Osteoblast (primary cell): ENCODE results near the gene NPAS4. TPM values are rescaled to one million over a fixed set of nuclear protein-coding genes. Genes with fewer than 3 reads are reported as not detected.

Experiments used
- DNase-seq: peaks from one replicate; pipeline ENCODE4 v3.0.0; 2011; ENCODE audit warnings: low spot score, mixed read lengths; ENCODE audit not compliant: insufficient read length; ENCODE audit errors: missing footprints
- H2AFZ ChIP-seq: 2 replicates; pipeline ENCODE4 v1.6.0; 2011; ENCODE audit warnings: mild to moderate bottlenecking, low read length
- H3K27ac ChIP-seq: 2 replicates; pipeline ENCODE4 v1.5.1; 2011; ENCODE audit warnings: mild to moderate bottlenecking, low read depth, low read length, moderate library complexity
- H3K27me3 ChIP-seq: 2 replicates; pipeline ENCODE4 v1.6.0; 2012; ENCODE audit warnings: mild to moderate bottlenecking, control low read depth, inconsistent platforms, low read length, moderate library complexity; ENCODE audit not compliant: insufficient read depth
- H3K36me3 ChIP-seq: 2 replicates; pipeline ENCODE4 v1.5.1; 2011; ENCODE audit warnings: mild to moderate bottlenecking, low read length, control low read depth, moderate library complexity; ENCODE audit not compliant: insufficient read depth
- H3K4me1 ChIP-seq: 2 replicates; pipeline ENCODE4 v1.5.1; 2011; ENCODE audit warnings: mild to moderate bottlenecking, low read length, control low read depth, moderate library complexity; ENCODE audit not compliant: insufficient read depth
- H3K4me2 ChIP-seq: 2 replicates; pipeline ENCODE4 v1.6.0; 2011; ENCODE audit warnings: mild to moderate bottlenecking, low read length; ENCODE audit not compliant: insufficient read depth
- H3K4me3 ChIP-seq: fragments of 200-600 bp; sonication (generic); 3 replicates; pipeline ENCODE4 v1.5.1; 2012; ENCODE audit warnings: mild to moderate bottlenecking, low read length, inconsistent platforms; ENCODE audit not compliant: insufficient read depth
- H3K79me2 ChIP-seq: 2 replicates; pipeline ENCODE4 v1.6.0; 2012; ENCODE audit warnings: mild to moderate bottlenecking, low read length, control low read depth, inconsistent platforms; ENCODE audit not compliant: insufficient read depth
- H3K9me3 ChIP-seq: 2 replicates; pipeline ENCODE4 v1.5.1; 2011; ENCODE audit warnings: low read depth, low read length, control low read depth
- H4K20me1 ChIP-seq: 2 replicates; pipeline ENCODE4 v1.6.0; 2012; ENCODE audit warnings: mild to moderate bottlenecking, low read length, control low read depth; ENCODE audit not compliant: insufficient read depth
- total RNA-seq: library from RNA; depleted of rRNA; stranded (reverse); fragments of >200 nt; gene quantifications from 2 replicates; pipeline ENCODE4 v1.2.3, GENCODE V29; 2012
- TF ChIP-seq, protein P1 (sequence below): IDR thresholded peaks from 2 replicates; pipeline ENCODE4 v1.5.1; 2011; ENCODE audit warnings: mild to moderate bottlenecking, low read depth, low read length, moderate library complexity; ENCODE audit errors: extremely low read depth

The NPAS4 gene
- total RNA-seq, 1 donor = 0.36 TPM

DNA sequence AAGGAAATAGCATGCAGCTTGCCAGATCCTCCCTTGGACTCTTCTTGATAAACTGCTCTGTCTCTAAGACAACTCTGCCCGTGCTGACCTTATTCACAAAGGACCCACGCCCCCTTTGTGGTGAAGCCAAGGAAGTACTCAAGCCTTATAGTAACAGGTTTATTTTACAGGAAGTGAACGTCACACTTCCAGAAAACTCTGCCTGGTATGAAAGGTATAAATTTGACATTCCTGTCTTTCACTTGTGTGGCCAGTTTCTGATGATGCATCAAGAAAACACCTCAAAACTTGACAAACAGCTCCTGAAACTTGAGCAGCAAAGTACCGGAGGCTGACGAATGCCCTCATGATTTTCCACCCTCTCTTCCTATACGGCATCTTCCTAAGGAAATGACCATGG is 33.4 kb downstream of the NPAS4 start:
- DNase-seq = no peak
- TF ChIP-seq, protein P1, sequence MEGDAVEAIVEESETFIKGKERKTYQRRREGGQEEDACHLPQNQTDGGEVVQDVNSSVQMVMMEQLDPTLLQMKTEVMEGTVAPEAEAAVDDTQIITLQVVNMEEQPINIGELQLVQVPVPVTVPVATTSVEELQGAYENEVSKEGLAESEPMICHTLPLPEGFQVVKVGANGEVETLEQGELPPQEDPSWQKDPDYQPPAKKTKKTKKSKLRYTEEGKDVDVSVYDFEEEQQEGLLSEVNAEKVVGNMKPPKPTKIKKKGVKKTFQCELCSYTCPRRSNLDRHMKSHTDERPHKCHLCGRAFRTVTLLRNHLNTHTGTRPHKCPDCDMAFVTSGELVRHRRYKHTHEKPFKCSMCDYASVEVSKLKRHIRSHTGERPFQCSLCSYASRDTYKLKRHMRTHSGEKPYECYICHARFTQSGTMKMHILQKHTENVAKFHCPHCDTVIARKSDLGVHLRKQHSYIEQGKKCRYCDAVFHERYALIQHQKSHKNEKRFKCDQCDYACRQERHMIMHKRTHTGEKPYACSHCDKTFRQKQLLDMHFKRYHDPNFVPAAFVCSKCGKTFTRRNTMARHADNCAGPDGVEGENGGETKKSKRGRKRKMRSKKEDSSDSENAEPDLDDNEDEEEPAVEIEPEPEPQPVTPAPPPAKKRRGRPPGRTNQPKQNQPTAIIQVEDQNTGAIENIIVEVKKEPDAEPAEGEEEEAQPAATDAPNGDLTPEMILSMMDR = no peak
- Histone ChIP-seq H3K27me3 (peaks cover 44% of the 10 kb centered on the region), H3K9me3 (no peaks in the 10 kb centered on the region), H4K20me1 (no peaks in the 10 kb centered on the region), H3K79me2 (no peaks in the 10 kb centered on the region), H3K4me3 (no peak overlapping the region), H3K4me1 (no peaks in the 10 kb centered on the region), H3K36me3 (no peaks in the 10 kb centered on the region), H2AFZ (no peak overlapping the region), H3K4me2 (no peak overlapping the region), H3K27ac (no peak overlapping the region)

DNA sequence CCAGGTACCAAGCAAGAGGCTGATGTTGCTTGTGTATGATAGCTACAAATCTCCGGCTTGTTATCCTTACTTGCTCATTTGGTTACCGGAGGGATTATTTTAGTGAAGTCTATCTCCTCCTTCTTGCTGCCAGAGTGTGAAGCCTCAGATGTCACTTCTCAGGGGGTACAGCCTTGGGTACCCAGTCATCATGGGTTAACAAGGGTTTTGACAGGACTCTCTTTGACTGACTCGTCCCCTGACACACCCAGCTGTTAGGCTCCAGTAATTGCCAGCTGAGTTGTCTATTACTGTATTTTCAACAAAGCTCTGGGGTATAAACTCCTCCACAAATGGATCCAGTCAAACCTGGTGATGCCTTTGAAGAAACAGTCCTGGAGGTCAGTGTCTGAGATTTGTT is 34.0 kb downstream of the NPAS4 start:
- no peak overlapping the region for H3K4me3 ChIP-seq

DNA sequence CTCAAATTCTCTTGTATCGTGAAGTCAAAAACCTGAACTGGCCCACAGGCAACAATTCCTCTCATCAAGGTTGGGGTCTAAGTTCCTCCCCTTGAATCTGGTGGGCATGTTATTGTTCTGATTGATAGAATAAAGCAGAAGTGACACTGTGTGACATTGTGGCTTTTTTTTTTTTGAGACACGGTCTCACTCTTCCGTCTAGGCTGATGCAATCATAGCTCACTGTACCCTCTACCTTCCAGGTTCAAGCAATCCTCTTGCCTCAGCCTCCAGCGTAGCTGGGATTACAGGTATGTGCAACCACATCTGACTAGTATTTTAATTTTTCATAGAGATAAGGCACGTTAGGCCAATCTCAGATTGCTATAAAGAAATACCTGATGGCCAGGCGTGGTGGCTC is 37.0 kb downstream of the NPAS4 start:
- no peak overlapping the region for H3K4me3 ChIP-seq
- no peak for DNase-seq
- H3K4me2 ChIP-seq = no peak overlapping the region
- TF ChIP-seq, protein P1 = no peak
- H3K4me1 ChIP-seq = no peaks in the 10 kb centered on the region
- peaks cover 17% of the 10 kb centered on the region for H3K27me3 ChIP-seq
- H3K79me2 ChIP-seq = no peaks in the 10 kb centered on the region
- no peaks in the 10 kb centered on the region for H4K20me1 ChIP-seq
- H3K9me3 ChIP-seq = no peaks in the 10 kb centered on the region
- no peak overlapping the region for H2AFZ ChIP-seq
- no peak overlapping the region for H3K27ac ChIP-seq
- no peaks in the 10 kb centered on the region for H3K36me3 ChIP-seq

More for the DNA sequence above, 34.0 kb downstream of the NPAS4 start:
- Histone ChIP-seq H4K20me1 (no peaks in the 10 kb centered on the region), H3K4me2 (no peak overlapping the region), H3K27ac (no peak overlapping the region), H2AFZ (no peak overlapping the region), H3K79me2 (no peaks in the 10 kb centered on the region), H3K4me1 (no peaks in the 10 kb centered on the region), H3K27me3 (peaks cover 40% of the 10 kb centered on the region), H3K36me3 (no peaks in the 10 kb centered on the region), H3K9me3 (no peaks in the 10 kb centered on the region)
- DNase-seq = peak; percentile 86
- TF ChIP-seq, protein P1 = no peak

DNA sequence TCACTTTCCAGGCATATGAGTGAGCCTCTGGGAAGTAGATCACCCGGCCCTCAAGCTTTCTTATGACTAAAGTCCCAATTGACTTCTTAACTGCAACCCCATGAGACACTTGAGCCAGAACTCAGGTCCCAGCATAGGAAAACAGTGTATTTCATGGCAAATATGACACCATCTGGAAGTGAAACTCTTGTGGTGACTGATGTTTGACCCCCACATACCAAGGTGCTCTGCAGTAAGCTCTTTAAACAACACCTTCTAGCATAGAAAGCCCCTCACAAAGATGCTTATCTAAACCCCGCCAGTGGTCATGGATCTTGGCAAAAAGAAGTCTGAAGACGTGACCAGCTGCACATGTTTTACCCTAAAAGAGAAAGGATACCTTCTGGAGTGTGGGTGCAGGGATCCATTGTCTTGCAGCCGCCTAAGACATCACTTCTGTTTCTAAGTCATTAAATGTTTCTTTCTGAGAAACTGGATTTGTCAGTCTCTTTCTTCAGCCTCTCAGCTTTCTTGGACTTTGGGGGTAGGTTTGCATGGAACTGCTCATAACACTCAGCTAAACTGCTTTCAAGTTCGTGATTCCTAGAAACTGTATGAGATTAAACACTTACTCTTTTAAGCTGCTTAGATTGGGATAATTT is 38.4 kb downstream of the NPAS4 start:
- TF ChIP-seq, protein P1 = no peak
- no peaks in the 10 kb centered on the region for H4K20me1 ChIP-seq
- H3K4me3 ChIP-seq = no peak overlapping the region
- no peaks in the 10 kb centered on the region for H3K79me2 ChIP-seq
- no peaks in the 10 kb centered on the region for H3K36me3 ChIP-seq
- peaks cover 11% of the 10 kb centered on the region for H3K27me3 ChIP-seq
- no peak overlapping the region for H3K27ac ChIP-seq
- H3K4me1 ChIP-seq = no peaks in the 10 kb centered on the region
- no peak overlapping the region for H2AFZ ChIP-seq
- no peak for DNase-seq
- no peaks in the 10 kb centered on the region for H3K9me3 ChIP-seq
- no peak overlapping the region for H3K4me2 ChIP-seq
